Activated naive CD4-positive, alpha-beta T cell treated with anti-CD3 and anti-CD28 coated beads, Interleukin-2, amount 50 U/mL, for 72 hours (primary cell): Measurements from ENCODE around the gene CSRNP3. TPM values are rescaled to one million over a fixed set of nuclear protein-coding genes. Genes with fewer than 3 reads are reported as not detected.
"Not testable (repeated sequence)": the region's sequence is repeated elsewhere in the genome, so short reads cannot be mapped to it uniquely, and the experiment has no call there.

Experiments used
- ATAC-seq, 2 donors: fragments of 150-1000 bp; cut with Tn5 transposase; 2 replicates each; pipeline ENCODE4 v1.10.0; 2021; ENCODE audit warnings: mild to moderate bottlenecking in 2 of 2, moderate library complexity in 2 of 2
- DNase-seq, 2 donors: peaks; one replicate each; pipeline ENCODE4 v3.0.0; 2021 to 2022; ENCODE audit warnings: low spot score in 2 of 2
- H3K27ac Mint-ChIP-seq, 2 donors: one replicate each; pipeline ENCODE4 v1.8.0; 2022; ENCODE audit warnings: mild to moderate bottlenecking in 2 of 2, mixed read lengths in 2 of 2
- H3K36me3 Mint-ChIP-seq, 2 donors: one replicate each; pipeline ENCODE4 v1.8.0; 2022; ENCODE audit warnings: mixed read lengths in 2 of 2
- H3K9me3 Mint-ChIP-seq, 2 donors: one replicate each; pipeline ENCODE4 v1.8.0; 2022; ENCODE audit warnings: mixed read lengths in 2 of 2
- total RNA-seq, 2 donors: library from RNA; stranded (reverse); gene quantifications; one replicate each; pipeline ENCODE4 v1.2.3, GENCODE V29; 2022

Gene CSRNP3
- total RNA-seq, 2 donors from 2014 or later = not detected

DNA sequence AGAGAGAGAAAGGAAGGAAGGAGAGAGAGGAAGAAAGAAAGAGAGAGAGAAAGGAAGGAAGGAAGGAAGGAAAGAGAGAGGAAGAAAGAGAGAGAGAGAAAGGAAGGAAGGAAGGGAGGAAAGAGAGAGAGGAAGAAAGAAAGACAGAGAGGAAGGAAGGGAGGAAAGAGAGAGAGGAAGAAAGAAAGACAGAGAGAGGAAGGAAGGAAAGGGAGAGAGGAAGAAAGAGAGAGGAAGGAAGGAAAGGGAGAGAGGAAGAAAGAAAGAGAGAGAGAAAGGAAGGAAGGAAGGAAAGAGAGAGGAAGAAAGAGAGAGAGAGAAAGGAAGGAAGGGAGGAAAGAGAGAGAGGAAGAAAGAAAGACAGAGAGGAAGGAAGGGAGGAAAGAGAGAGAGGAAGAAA is 196.6 kb downstream of the CSRNP3 start:
- DNase-seq, H3K36me3 Mint-ChIP-seq: not testable (repeated sequence)
- H3K9me3 Mint-ChIP-seq = peaks cover 13 to 15% of the 10 kb centered on the region in 2 donors

DNA sequence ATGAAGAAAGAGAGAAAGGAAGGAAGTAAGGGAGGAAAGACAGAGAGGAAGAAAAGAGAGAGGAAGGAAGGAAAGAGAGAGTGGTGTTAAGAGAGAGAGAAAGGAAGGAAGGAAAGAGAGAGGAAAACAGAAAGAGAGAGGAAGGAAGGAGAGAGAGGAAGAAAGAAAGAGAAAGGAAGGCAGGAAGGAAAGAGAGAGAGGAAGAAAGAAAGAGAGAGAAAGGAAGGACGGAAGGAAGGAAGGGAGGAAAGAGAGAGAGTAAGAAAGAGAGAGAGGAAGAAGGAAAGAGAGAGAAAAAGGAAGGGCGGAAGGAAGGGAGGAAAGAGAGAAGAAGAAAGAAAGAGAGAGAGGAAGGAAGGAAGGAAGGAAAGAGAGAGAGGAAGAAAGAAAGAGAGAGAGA is 197.1 kb downstream of the CSRNP3 start:
- Mint-ChIP-seq H3K36me3 (no peaks in the 10 kb centered on the region), H3K9me3 (peaks cover 13 to 15% of the 10 kb centered on the region in 2 donors), H3K27ac (no peak overlapping the region)
- no peak for ATAC-seq
- no peak for DNase-seq

More for the DNA sequence above, 196.6 kb downstream of the CSRNP3 start:
- ATAC-seq, H3K27ac Mint-ChIP-seq: not testable (repeated sequence)

DNA sequence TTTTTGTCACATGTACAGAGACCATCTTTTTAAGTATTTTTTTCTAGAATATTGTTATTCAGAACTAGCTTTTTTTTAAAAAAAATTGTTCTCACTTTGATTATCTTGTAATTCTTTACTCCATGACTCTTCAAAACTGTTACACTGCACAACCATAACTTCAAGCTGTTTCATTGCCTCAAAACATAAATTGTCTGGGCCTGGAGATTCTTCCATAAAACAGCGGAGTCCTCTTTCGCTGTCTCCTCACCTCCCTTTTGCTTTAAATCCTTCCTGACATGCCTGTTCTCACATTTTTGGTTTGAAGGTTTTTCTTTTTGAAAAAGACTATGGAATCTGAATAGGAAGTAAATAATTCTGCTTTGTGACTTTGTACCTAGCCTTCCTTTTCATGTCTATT is 197.9 kb downstream of the CSRNP3 start:
- ATAC-seq = no peak
- Mint-ChIP-seq H3K36me3 (no peaks in the 10 kb centered on the region), H3K27ac (no peak overlapping the region), H3K9me3 (peaks cover 13 to 21% of the 10 kb centered on the region in 2 donors)
- DNase-seq = no peak

DNA sequence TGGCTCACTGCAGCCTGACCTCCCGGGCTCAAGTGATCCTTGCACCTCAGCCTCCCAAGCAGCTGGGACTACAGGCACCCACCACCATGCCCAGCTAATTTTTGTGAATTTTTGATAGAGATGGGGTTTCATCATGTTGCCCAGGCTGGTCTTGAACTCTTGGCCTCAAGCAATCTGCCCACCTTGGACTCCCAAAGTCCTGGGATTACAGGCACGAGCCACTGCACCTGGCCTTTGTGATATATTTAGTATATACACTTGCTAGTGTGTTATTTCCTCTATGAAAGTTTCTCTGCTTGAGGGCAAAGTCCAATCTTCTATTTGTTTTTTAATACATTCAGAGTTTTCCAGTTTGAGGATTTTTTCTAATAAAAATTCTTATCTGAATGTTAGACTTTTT is 205.3 kb downstream of the CSRNP3 start:
- DNase-seq = no peak
- ATAC-seq = no peak
- Mint-ChIP-seq H3K36me3 (no peaks in the 10 kb centered on the region), H3K9me3 (peaks cover 0 to 7% of the 10 kb centered on the region in 2 donors), H3K27ac (no peak overlapping the region)

DNA sequence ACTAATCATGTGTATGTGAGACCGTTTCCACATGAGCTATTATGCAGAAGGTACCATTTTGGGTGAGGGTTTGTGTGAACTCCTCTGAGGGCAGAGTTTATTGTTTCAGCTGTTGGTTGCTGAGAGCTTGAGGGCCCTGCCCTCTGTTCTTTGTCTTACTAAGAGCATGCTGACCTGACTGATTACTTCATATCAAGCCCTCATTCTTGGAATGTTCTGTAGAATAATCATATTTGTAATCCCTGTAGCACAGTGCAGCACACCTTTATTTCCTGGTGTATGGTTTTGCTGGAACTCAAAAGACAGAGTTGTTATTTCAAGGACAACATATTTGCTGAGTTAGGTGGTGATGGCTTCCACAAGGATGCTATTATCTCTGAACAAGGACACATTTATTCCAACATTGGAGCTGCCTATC is 206.1 kb downstream of the CSRNP3 start:
- Mint-ChIP-seq H3K27ac (no peak overlapping the region), H3K9me3 (peaks cover 0 to 7% of the 10 kb centered on the region in 2 donors), H3K36me3 (no peaks in the 10 kb centered on the region)
- no peak for DNase-seq
- no peak for ATAC-seq

DNA sequence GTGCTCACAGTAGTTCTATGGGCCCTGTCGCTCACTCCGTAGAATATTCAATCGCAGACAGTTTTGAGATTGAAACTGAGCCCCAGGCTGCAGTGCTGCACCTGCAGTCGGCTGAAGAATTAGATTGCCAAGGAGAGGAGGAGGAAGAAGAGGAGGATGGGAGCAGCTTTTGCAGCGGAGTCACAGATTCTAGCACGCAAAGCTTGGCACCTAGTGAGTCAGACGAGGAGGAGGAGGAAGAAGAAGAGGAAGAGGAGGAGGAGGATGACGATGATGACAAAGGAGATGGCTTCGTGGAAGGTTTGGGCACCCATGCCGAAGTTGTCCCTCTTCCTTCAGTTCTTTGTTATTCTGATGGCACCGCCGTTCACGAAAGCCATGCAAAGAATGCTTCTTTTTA is 209.4 kb downstream of the CSRNP3 start:
- DNase-seq (no peak), ATAC-seq (no peak)
- no peaks in the 10 kb centered on the region for H3K9me3 Mint-ChIP-seq
- no peak overlapping the region for H3K27ac Mint-ChIP-seq
- H3K36me3 Mint-ChIP-seq = no peaks in the 10 kb centered on the region

DNA sequence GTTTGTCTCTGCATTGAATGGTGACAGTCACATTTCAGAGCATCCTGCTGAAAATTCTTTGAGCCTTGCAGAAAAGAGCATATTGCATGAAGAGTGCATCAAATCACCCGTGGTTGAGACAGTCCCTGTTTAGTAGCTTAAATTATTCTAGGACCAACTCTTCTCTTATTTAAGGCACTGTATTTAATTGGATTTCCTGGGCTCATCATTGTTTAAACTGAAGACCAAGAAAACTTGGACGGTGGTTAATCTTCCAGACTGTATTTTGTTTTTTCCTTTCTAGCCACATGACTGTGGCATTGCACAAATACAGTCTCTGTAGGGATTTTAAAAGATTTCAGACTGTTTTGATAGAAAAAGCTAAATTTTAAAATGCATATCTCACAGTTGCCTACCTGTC is 210.1 kb downstream of the CSRNP3 start:
- no peaks in the 10 kb centered on the region for H3K36me3 Mint-ChIP-seq
- no peaks in the 10 kb centered on the region for H3K9me3 Mint-ChIP-seq
- ATAC-seq = no peak
- no peak for DNase-seq
- H3K27ac Mint-ChIP-seq = no peak overlapping the region

DNA sequence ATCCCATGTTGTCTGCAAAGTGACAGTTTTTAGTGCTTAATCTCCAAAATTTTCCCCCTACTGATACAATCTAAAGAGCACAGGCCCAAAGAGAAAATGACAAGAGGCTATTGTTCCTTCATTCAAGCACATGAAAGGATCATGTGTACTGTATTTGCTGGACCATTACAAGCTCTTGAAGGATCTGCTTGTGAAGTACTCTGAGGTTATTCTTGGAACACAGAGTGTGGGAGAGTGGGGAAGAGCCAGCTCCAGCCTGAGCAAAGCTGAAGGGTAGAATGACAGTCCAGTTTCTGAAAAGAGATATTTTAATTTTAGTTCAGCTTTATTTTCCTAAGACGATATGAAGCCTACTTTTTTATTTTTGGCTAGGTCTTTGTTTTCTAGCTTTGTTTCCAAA is 212.3 kb downstream of the CSRNP3 start:
- Mint-ChIP-seq H3K9me3 (no peaks in the 10 kb centered on the region), H3K36me3 (no peaks in the 10 kb centered on the region), H3K27ac (no peak overlapping the region)
- DNase-seq = no peak
- no peak for ATAC-seq

DNA sequence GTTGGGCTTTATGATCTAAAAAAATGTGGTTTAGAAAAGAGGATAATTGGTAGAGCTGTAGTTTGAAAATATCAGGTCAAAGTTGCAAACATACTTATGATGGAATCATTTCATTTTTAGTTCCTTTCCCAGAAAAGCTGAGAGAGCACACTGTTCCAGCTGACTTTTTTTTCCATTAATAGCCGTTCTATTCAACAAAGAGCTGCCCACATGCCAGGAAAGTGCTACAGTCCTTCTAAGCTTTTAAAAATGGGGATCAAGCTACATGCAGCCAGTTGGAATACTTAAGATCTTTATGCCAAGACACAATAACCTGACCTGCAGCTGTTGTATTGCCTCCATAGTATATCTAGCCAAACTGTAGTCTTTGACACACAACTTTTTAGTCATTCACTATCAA is 213.0 kb downstream of the CSRNP3 start:
- Mint-ChIP-seq H3K9me3 (no peaks in the 10 kb centered on the region), H3K27ac (no peak overlapping the region), H3K36me3 (no peaks in the 10 kb centered on the region)
- no peak for DNase-seq
- ATAC-seq = no peak

DNA sequence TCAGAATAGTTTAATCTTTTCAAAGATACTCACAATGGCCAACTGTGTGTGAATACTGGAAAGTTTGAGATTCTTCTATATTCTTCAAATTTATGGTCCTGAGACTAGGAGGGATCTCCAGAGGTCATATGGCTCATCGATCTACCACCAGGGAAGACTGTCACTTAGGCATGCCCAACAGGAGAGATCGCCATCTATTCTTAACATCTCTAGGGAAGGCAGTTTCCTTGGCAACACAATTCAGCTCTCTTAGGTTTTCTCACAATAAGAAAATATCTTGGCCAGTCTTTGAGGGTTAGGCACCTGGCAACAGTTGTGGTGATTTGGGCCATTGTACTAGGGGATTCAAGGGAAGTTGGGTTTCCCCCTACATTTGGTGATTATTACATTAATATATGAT is 217.3 kb downstream of the CSRNP3 start:
- H3K36me3 Mint-ChIP-seq = no peaks in the 10 kb centered on the region
- ATAC-seq (no peak), DNase-seq (no peak)
- no peaks in the 10 kb centered on the region for H3K9me3 Mint-ChIP-seq
- no peak overlapping the region for H3K27ac Mint-ChIP-seq

DNA sequence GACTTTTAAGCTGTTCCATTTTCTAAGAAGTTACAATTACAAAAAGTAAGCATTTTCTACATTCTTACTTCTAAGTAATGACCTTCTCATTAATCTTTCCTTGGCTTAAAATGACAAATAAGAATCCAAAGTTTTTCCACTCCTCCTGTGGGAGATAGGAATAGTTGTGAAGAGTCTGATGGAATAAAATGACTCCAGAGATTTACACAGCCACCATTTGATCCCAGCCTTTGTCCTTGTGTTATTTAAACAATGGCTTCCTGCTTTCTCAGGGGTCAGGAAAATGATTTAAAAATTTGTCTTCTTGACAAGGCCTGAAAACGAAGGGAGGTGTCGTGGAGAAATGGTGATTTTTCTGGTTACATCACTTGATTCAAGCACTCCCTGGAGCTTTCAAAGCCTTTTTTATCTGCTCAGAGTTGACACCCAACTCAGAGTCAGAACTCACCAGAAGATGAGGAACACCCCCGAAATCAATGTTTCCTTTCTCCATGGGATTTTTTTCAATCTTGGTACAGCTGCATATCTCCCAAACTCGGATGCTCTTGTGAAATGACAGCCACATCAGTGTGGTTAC is 218.0 kb downstream of the CSRNP3 start:
- DNase-seq = no peak
- ATAC-seq = no peak
- H3K9me3 Mint-ChIP-seq = no peaks in the 10 kb centered on the region
- no peak overlapping the region for H3K27ac Mint-ChIP-seq
- H3K36me3 Mint-ChIP-seq = no peaks in the 10 kb centered on the region

DNA sequence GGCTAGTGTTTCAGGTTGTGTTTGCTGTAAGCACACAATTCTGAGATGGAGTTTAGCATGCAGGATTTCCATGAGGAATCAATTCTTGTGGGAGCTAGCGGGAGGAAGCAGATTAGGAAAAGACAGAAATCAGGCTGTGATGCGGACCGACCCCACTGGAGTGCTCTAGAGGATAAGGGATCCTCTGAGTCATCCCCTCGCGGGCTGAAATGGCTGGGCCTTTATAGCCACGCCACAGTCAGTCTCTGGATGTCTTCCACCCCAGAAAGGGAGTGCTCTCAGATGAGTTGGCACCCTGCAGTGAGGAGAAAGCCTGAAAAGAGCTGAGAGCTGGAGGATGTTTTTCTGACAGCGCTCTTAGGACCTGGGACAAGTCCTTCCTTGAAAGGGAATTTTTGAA is 222.1 kb downstream of the CSRNP3 start:
- ATAC-seq (no peak), DNase-seq (no peak)
- no peak overlapping the region for H3K27ac Mint-ChIP-seq
- H3K9me3 Mint-ChIP-seq = no peaks in the 10 kb centered on the region
- no peaks in the 10 kb centered on the region for H3K36me3 Mint-ChIP-seq

DNA sequence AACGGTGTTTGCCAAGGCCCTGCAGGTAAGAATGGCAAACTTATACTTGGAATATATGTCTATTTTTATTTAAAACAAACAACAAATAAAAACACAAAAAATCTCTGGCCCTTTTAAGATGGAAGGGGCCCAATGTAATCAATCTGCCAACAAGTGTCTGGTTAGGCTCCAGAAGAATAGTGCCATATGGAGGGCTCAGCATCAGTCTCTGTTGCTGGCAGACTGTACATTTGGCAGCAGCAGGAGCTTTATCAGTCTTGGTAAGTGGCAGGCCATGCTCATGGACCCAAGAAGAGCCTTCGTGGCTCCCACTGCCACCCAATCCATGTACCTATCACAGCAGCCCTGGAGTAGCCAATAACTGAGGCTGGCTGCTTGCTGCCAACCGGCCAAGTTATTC is 223.4 kb downstream of the CSRNP3 start:
- Mint-ChIP-seq H3K36me3 (no peaks in the 10 kb centered on the region), H3K9me3 (no peaks in the 10 kb centered on the region), H3K27ac (no peak overlapping the region)
- no peak for DNase-seq
- ATAC-seq = no peak

DNA sequence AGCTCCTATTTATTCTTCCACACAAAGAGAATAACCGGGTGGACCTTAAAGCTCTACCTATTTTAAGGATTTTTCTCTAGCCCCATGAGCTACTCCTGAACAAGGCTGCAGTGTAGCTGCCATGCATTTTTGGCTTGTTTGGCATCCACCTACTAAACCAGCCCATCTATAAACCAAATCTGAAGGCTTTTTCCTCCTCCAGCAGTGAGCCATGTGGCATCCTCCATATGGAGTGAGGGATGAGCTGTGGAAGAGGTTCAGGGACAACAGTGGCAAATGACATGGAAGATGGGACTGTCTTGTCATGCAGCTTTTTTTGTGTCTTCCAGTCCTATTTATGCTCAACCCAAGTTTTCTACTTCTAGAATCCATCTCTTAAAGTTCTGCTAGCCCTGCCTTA is 224.3 kb downstream of the CSRNP3 start:
- Mint-ChIP-seq H3K27ac (no peak overlapping the region), H3K36me3 (no peaks in the 10 kb centered on the region), H3K9me3 (no peaks in the 10 kb centered on the region)
- no peak for DNase-seq
- ATAC-seq = no peak

DNA sequence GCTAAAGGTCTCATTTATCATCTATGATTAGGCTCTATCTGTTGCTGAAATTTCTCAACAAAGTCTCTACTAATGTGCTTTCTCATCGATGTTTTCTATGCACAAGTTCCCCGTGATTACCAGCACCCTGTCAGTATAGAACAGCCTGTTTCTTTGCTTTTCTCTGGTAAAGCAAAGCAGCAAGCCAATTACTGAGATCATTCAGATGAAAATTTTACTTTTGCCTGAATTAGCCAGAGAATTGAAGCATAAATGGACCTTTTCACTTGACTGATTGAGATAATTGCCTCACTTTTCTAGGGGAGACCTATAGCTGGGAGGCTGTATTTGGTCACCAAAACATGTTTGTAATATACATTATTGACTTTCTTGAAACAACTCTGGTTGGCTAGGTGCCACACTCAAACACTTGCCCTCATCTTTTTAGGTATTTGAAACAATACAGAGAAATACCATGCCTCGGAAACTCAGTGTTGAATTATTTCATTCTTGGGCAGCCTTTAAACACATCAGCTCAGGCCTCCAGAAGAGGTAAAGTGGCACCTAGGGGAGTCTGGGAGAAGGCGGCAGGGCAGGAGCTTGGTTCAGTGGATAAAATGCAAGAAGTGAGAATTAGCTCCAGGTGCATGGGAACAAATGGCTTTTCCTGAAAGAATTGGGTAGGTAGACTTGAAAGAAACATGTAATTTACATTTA is 228.4 kb downstream of the CSRNP3 start:
- Mint-ChIP-seq H3K9me3 (no peaks in the 10 kb centered on the region), H3K36me3 (no peaks in the 10 kb centered on the region), H3K27ac (no peak overlapping the region)
- DNase-seq = no peak
- no peak for ATAC-seq

DNA sequence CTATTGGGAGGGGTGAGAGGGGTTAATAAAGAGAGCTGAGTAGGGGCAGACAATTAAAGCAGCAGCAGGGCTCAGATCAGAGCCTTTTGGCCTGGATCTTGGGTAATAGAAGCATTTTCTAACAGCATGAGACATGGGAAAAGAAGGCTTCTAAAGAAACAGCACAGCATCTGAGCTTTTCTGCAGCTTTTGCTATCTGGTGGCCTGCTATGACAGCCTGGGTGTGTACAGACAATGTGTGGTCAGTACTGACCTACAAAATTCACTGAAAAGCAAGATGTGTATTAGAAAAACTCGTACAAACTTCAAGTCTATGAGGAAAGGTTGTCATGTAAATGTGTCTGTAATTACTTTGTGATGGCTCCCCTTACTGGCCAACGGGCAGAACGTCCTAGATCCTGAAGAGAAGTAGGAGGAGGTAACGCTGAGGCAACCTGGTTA is 229.0 kb downstream of the CSRNP3 start:
- no peak for DNase-seq
- Mint-ChIP-seq H3K9me3 (no peaks in the 10 kb centered on the region), H3K36me3 (no peaks in the 10 kb centered on the region), H3K27ac (no peak overlapping the region)
- peak in 1 of 2 donors; percentile 61 for ATAC-seq

DNA sequence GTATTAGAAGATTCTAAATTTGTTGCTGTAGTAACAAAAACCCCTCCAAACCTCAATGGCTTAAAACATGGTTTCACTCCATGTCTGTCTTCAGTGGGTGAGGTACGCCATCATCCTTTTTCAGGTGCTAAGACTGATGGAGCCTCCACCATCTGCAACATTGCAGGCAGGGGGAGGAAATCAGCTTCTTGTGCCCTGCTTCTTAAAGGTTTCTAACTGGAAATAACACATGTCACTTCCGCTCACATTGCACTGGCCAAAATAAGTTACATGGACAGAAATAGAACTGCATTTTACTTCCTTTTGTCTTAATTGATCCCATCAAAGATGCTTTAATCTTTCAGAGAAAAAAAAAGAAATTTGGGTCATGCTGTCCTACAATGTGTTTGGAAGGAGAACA is 230.4 kb downstream of the CSRNP3 start:
- DNase-seq (no peak), ATAC-seq (no peak)
- H3K27ac Mint-ChIP-seq = no peak overlapping the region

DNA sequence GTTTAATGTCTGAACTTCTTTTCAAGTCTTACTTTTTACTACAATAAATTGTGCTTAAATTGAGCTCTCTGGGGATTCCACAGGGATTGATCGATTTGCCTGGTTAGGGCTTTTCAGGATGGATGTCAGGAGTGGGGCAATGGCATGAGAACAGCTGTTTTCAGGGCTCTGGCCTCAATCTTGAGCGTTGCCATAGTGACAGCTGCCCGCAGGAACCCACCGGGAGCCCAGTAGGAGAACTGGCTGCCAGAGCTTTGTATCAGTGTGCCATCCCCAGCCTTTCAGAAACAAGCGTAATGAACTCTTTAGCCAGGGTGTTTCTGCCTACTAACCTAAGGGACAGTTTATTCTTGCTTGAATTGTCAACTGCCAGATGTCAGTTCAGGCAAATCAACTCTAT is 231.0 kb downstream of the CSRNP3 start:
- DNase-seq (no peak), ATAC-seq (no peak)
- Mint-ChIP-seq H3K36me3 (no peaks in the 10 kb centered on the region), H3K9me3 (no peaks in the 10 kb centered on the region), H3K27ac (no peak overlapping the region)

More for the DNA sequence above, 230.4 kb downstream of the CSRNP3 start:
- no peaks in the 10 kb centered on the region for H3K36me3 Mint-ChIP-seq
- H3K9me3 Mint-ChIP-seq = no peaks in the 10 kb centered on the region
